Activated CD4-positive, alpha-beta T cell treated with anti-CD3 and anti-CD28 coated beads, Interleukin-2, amount 50 U/mL, for 16 hours (primary cell): Measurements from ENCODE around the gene MAK.
A peak's percentile ranks its signal among the peaks of the same experiment; 100 is the strongest.
"Not testable (repeated sequence)": the region's sequence is repeated elsewhere in the genome, so short reads cannot be mapped to it uniquely, and the experiment has no call there.

Experiments used
- DNase-seq: peaks from one replicate; pipeline ENCODE4 v3.0.0-alpha.2; 2020

The MAK gene, protein sequence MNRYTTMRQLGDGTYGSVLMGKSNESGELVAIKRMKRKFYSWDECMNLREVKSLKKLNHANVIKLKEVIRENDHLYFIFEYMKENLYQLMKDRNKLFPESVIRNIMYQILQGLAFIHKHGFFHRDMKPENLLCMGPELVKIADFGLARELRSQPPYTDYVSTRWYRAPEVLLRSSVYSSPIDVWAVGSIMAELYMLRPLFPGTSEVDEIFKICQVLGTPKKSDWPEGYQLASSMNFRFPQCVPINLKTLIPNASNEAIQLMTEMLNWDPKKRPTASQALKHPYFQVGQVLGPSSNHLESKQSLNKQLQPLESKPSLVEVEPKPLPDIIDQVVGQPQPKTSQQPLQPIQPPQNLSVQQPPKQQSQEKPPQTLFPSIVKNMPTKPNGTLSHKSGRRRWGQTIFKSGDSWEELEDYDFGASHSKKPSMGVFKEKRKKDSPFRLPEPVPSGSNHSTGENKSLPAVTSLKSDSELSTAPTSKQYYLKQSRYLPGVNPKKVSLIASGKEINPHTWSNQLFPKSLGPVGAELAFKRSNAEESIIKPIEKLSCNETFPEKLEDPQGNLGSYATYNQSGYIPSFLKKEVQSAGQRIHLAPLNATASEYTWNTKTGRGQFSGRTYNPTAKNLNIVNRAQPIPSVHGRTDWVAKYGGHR

DNA sequence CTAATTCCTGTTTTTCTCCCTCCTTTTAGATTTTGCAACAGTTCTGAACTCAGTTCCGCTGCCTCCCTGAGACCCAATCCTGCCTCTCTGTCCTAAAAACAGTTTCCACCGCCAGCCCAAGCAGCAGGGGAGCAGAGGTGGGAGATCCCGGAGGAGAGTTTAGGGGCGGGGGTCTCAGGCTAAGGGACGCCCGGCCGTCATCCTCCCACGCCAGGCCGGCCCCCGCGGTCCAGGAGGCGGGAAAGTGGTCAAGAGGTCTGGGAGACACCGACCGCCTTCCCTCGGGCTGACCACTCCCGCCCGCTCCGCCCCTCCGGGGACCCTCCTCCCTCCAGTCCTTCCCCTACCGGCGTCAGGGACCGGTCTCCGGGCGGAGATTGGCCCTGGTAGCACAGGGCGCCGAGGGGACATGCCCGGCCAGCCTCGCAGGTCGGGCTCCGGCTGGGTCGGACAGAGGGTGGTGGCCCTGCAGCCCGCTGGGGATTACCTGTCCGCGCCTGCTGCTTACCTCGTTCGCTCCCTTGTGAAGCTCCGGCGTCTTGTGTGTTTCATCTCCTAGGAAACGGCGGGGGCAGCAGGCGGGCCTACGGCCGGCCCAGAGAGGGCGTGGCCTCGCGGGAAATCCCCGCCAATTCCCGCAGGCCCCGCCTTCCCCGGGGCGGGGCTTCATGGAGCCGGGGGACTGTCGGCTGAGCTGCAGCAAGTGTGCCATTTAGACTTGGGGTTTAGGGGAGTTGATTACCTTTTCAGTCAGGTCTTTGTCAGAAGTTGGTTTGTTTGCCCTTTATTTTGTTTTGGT lies at the start of gene MAK:
Gene MAK, minus strand, starts transcription at position 545 of the 799 bp plus-strand sequence. CDS start 7,891 bp downstream, outside the sequence.
- peak; percentile 93 for DNase-seq

DNA sequence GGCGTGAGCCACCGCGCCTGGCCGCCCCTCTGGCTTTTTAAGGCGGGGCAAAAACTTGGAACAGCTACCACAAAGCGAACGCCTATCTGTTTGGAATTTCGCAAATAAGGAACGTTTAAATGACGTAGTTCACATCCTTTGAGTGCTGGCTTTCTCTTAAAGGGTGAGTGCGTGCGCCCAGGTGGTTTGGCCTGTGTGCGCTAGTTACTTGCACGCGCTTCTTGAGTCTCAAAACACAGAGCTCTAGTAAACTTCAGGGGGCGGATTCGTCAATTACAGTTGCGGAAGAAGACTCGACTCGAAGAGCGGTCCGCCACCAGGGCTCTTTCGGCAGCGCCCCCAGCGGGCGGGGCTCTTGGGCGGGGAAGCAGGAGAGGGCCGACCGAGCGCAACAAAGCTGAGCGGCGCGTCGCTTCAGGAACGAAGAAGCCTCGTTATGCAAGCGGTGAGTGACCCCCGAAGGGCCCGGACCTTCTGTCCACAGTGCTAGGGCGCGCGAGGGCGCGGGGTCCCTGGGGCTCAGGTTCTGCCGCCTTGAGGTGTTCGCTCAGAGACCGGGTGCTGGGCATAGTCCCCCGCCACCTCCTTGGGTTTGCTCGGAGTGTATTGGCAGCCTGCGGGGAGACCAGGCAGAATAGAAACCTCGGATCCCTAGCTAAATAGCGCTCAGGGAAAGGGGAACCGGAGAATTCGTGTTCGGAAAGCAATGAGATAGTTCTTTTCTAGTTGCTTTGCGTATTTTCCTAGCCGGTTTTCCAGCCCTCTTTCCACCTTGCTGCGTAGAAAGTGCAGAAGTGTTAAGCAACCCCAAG lies 48.6 kb upstream of the MAK start, which contains the start of gene SYCP2L:
Gene SYCP2L, plus strand, starts transcription at position 362 of the 812 bp plus-strand sequence. Its CDS starts 75 bp downstream, at position 437.
- peak; percentile 71 for DNase-seq

DNA sequence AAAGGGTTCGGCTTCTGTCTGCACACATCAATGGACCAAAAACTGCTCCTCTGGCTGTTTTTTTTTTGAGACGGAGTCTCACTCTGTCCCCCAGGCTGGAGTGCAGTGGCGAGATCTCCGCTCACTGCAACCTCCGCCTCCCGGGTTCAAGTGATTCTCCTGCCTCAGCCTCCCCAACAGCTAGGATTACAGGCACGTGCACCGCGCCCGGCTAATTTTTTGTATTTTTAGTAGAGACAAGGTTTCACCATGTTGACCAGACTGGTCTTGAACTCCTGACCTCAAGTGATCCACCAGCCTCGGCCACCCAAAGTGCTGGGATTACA lies 48.0 kb upstream of the MAK start:
- not testable (repeated sequence) for DNase-seq

DNA sequence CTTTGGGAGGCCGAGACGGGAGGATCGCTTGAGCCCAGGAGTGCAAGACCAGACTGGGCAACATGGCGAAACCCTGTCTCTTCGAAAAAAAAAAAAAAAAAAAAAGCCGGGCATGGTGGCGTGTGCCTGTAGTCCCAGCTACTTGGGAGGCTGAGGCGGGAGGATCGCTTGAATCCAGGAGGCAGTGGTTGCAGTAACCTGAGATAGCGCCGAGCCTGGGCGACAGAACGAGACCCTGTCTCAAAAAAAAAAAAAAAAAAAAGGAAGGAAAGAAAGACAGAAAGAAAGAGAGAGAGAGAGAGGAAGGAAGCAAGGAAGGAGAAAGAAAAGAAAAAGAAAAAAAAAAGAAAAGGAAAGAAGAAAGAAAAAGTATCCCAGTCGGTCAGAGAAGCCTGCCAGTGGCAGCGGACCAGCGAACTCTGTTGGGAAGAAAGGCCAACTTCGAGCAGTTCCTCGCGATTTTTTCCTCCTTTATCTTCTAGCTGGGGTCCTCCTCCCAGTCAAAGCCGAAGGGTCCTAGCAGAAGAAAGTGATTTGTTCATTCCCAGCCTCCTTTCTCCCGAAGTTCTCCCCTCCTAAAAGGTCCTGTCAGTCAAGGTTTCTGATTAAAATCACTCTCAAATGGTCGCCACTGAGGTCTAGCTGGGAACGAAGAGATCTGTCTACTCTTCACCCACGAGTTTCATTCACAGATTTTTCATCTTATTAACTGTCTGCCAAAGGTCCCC lies 46.1 kb upstream of the MAK start:
- no peak for DNase-seq

DNA sequence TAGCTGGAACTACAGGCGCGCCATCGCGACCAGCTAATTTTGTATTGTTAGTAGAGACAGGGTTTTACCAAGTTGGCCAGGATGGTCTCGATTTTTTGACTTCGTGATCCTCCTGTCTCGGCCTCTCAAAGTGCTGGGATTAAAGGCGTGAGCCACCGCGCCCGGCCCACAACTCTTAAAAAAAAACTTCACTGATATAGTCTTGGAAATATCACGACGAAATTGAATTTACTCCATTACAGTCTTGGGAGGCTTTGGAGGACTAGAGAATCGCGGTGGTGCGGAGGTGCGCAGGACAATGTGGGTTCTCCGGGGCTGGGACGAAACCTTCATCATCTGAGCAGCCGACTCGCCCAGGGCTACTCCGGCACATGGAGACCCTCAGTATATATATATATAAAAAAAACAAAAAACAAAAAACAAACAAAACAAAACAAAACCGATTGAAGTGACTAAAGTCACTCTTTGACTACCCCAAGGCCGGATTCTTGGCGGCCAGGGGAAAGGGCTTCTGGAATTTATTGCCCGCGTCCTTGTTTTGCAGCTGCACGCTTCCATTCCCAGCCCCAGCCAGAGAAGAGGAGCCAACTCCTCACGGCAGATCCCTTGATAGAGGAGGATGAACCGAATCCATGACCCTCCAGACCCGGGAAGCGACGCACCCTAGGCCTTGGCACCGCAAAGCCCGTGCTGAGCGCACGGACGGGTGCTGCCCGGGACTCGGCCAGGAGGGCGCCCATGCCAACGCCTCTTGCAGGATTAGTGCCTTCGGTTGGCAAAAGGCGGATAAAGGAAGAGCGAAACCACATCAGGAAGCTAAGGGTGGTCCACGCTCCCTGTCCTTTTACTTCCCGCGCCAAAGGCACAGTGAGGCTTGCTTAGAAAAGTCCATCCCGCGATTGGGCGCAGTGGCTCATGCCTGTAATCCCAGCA lies 45.2 kb upstream of the MAK start:
- no peak for DNase-seq

DNA sequence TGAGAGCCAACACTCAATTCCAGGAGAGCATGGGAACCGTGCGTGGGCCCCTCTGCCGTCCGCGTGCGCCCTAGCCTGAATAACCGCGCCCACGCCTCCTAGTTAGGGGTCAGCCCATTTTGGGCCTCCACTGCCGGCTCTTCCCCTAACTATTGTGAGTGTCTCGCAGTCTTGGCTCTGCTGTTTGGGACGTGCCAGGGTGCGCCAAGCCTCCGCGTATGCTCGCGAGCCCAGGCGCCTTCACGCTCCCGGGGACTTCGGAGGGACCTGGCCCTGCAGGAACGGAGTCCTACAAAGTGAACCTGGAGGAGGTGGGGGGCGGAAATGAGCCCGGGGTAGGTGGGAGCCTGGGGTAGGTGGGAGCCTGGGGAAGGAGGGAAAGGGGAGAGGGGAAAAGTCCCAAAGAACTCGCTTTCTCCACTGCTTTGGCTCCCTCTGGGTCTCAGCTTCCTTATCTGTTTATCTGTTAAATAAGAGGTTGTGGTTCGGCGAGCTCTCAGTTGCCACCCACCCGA lies 44.4 kb upstream of the MAK start:
- no peak for DNase-seq

DNA sequence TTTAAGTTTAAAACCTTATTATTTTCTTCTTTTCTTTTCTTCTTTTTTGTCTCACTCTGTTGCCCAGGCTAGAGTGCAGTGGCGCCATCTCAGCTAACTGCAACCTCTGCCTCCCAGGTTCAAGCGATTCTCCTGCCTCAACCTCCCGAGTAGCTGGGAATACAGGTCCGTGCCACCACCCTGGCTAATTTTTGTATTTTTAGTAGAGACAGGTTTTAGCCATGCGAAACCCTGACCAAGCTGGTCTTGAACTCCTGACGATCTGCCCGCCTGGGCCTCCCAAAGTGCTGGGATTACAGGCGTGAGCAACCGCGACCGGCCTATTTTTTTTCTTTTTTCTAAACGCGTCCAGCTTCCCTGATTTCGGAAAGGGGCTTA lies 43.9 kb upstream of the MAK start:
- not testable (repeated sequence) for DNase-seq

DNA sequence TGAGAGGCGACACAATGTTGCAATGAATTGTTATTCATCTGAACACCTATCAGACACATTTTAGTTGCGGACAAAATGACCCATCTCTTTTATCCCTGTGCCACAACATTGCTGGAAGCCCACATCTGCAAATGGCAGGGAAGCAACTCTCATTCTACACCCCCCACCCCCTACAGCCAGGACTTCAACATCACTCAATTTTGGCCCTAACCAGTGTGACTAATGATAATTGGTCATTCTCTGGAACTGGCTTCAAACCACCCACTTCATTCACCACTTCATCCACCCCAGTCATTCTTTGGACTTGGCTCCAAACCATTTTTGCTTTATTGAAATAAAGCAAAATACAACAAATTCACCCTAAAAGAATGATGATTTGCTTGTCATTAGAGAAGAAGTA lies 42.0 kb upstream of the MAK start:
- no peak for DNase-seq

DNA sequence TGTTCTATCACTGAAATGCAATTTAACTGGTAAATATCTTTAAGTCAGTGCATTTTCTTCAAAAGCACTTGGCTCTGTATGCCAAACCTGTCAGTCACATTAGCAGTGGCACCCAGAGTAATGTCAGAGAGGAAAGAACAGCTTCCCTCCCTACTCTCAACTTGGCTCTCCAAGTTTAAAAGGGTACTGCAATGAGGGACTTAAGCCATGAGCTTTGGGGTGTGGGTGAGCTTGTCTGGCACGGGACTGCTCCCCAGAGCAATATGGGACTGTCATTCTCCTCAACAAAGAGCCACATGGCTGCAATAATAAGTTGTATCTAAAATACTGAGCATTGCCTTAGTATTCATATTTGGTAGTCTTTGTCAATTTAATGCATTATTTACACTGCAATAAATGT lies 39.5 kb upstream of the MAK start:
- DNase-seq: no peak

DNA sequence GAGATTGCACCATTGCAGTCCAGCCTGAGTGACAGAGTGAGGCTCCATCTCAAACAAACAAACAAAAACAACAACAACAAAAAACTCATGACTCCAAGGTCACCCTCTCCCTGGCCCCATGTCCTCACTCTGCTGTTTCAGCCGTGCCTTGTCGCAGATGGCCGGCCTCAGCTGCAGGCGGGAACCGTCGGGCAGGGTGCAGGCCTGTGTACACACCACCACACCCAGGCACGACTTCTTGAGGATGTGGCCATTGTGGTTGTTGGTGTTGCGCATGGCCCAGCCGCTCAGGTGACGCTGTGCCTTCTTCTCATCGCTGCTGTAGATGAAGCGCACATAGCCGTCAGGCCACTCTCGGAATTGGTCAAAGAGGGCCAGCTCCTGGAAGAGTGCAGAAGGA lies 38.7 kb upstream of the MAK start:
- DNase-seq: no peak

DNA sequence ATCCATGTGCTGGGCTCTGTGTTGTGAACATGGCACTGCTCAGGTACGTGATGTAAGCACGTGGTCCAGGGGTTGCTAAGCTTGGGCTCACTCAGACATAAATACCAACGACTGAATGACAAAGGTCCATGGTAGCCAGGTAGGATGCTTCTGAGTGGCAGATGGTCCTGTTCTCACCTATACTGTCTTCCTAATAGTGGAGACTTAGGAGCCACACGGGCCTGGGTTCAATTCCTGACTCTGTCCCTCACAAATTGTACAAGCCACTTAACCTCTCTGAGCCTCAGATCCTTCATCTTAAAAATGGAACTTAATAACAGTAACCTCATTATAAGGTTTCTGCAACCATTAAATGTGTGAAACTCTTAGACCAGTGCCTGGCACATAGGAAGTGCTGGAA lies 36.7 kb upstream of the MAK start:
- DNase-seq: no peak

DNA sequence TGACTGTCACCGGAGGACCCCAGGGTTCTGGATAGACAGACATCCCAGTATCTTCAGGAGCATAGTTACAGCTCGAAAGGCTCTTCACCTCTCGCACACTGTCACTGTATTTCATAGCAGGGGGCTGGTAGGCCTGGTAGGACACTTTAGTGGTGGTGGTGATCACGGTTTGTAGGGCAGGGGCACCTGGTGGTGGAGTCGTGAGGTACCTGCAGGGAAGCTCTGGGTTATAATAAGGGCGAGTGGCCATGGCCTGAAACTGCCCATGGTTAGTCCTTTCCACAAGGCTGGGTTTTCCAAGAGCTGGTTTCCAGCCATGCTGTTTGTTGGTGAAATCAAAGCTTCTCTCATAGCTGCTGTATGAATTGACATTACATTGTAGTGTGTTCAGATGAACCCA lies 35.9 kb upstream of the MAK start:
- DNase-seq: no peak

DNA sequence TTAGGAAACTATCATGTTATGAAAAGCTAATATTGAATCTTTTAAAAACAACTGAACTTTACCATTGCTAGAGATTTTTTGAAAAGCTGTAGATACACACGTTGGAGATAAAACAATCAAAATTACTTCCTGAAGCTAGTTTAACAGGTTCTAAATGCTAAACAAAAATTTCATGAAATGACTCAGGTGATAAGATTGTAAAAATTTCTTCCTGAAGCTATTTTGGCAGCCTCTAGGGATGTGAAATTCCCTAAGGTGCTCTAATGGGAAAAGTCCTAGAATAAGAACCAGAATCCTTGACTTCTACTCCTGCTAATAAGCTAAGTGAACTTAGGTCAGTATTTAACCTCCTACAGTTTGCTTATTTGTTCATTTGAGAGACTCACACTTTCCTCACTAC lies 35.0 kb upstream of the MAK start:
- DNase-seq: no peak

DNA sequence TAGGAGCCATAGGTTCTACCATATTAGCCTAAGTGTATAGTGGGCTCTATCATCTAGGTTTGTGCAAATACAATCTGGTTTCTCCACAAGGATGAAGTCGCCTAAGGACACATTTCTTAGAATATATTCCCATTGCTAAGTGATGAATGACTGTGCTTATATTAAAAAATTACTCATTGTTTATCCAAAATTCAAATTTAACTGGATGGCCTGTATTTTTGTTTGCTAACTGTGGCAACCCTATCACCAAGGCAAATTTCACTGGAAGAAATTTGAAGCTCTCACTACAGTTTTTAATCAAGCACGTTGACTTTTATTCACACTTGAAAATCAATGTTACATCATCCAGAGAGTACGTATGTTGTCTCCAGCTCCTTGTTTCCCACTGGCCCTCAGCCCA lies 29.6 kb upstream of the MAK start:
- no peak for DNase-seq

DNA sequence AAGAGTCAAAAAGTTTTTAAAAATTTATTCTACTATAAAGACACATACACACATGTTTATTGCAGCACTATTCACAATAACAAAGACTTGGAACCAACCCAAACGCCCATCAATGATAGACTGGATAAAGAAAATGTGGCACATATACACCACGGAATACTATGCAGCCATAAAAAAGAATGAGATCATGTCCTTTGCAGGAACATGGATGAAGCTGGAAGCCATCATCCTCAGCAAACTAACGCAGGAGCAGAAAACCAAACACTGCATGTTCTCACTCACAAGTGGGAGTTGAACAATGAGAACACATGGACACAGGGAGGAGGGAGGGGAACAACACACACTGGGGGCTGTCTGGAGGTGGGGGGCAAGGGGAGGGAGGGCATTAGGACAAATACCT lies 28.4 kb upstream of the MAK start:
- DNase-seq: not testable (repeated sequence)

DNA sequence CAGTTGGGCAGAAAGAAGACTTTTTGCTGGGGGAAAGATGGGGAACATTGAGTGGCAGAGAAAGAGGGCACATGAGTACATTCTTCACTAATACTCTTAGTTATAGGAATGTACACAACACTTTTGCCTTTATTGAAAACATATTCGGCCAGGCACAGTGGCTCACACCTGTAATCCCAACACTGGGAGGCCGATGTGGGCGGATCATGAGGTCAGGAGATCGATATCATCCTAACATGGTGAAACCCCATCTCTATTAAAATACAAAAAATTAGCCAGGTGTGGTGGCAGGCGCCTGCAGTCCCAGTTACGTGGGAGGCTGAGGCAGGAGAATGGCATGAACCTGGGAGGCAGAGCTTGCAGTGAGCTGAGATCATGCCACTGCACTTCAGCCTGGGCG lies 24.7 kb upstream of the MAK start:
- not testable (repeated sequence) for DNase-seq

DNA sequence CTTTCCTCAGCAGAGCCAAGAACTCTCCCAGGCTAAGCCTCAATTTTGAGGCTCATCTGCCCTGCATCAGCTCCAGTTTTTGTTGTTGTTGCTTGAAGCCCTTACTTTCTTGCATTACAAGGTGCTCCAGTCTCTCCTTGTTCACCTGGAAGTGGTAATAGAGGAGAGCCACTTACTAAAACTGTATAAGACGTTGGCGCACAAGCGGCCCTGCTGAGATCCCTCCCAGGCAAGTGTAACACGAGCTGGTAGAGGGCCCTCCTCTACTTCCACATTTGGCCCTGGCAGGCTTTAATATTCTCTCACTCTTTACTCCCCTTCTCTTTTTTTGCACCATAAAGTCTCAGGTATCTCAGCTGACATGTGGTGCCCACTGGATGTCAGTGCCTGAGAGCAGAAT lies 24.0 kb upstream of the MAK start:
- DNase-seq: no peak

DNA sequence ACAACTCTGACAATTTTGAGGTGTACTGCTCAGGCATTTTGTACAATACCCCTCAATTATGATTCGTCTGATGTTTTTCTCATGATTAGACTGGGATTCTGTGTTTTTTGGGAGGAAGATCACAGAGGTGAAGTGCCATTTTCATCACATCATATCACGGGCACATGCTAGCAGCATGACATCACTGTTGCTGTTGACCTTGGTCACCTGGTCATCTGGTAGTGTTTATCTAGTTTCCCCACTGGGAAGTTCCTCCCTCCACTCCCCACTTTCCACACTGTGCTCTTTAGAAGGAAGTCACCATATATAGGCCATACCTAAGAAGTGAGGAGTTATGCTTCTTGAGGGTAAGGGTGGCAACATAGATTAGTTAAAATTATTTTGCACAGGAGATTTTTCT lies 22.7 kb upstream of the MAK start:
- no peak for DNase-seq

DNA sequence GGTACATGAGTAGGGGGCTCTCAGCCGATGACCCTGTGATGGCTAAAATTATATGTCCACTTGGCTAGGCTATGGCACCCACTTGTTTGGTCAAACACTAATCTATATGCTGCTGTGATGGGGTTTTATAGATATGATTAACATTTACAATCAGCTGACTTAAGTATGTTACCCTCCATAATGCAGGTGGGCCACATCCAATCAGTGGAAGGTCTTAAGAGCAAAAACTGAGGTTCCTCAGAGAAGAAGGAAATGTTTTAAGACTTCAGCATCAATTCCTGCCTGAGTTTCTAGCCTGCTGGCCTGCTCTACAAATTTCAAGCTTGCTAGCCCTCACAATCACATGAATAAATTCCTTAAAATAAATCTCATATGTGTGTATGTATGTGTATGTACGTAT lies 18.9 kb upstream of the MAK start:
- DNase-seq: no peak

DNA sequence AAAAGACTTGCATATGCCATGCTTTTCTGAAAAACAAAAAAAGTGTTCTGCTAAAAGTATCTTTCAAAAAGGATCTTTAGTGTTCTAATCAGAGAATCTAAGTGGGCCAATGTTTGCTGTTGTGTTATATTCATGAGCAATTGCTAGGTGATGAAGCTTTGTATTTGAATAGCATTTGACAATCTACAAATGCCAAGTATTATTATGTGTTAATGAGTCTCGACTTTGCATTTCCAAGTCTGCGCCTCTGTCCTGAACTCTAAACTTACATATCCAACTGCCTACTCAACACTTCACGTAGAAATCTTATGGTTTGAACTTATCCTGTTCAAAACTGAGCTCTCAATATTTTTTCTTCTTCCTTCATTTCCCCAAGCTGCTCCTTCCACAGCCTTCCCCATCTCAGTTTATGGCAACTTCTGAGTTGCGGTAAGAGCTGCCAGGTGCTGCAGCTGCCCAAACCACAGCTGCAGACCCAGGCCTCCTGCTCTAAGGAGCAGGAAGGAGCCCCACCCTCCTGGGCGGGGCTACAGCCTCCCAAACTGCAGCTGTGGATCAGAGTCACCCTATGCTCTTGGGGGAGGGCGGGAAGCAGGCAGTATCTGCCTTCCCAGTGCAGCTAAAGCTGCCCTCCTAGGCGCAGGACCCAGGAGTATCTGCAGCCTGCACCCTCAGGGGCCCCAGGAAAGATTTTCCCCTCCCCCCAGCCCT lies 16.7 kb upstream of the MAK start:
- DNase-seq: no peak
